ENCODE data around the gene NAALADL1.

The NAALADL1 gene

DNA sequence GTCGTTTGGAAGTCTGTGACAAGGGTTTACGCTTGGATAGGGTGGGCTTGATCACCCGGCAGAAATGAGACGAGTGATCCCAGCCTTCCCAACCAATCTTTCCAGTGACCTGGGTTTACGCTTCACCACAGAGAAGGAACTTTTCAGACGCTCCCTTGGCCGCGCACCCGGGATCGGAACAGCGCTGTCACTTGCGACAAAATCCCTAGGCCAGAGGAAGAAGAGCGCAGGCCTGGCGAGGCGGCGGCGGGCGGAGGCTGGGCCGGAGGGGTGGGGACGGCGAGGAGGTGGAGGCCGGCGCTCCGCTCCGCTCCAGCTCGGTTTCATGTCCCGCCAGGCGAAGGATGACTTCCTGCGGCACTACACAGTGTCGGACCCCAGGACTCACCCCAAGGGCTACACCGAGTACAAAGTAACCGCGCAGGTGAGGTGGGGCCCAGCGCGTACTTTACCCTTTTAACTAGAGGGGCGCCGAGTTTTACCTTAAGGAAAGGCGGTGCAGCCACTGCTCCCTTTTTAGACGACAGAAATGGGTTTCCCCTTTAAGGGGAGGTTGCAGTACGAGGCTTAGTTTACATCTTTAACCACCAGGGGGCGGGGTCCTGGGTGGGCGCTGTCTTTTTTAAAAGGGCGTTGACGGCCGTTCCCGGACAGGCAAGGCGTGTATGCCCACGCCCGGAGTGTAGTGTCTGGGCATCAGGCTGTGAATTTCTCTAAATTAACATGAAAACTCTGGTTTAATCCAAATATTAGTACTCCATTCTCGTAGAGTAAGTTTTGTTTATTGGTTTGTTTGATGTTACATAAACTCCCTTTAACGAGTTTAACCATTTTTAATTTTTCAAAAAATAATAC is 30.9 kb downstream of the NAALADL1 start, which contains the start of gene SNX15 (continued):
- peak; percentile 74 for TF ChIP-seq ZXDB (tag by site-specific recombination; IDR thresholded peaks at IDR 0.05)
- peak; percentile 93 for TF ChIP-seq ZNF561 (tag by site-specific recombination; IDR thresholded peaks at IDR 0.05; ENCODE audit: borderline replicate concordance)
- TF ChIP-seq IKZF3 (tag by site-specific recombination; IDR thresholded peaks at IDR 0.05) = peak; percentile 43; the same call in 1 of the 2 replicates
- TF ChIP-seq, protein P1, sequence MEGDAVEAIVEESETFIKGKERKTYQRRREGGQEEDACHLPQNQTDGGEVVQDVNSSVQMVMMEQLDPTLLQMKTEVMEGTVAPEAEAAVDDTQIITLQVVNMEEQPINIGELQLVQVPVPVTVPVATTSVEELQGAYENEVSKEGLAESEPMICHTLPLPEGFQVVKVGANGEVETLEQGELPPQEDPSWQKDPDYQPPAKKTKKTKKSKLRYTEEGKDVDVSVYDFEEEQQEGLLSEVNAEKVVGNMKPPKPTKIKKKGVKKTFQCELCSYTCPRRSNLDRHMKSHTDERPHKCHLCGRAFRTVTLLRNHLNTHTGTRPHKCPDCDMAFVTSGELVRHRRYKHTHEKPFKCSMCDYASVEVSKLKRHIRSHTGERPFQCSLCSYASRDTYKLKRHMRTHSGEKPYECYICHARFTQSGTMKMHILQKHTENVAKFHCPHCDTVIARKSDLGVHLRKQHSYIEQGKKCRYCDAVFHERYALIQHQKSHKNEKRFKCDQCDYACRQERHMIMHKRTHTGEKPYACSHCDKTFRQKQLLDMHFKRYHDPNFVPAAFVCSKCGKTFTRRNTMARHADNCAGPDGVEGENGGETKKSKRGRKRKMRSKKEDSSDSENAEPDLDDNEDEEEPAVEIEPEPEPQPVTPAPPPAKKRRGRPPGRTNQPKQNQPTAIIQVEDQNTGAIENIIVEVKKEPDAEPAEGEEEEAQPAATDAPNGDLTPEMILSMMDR (tag by site-specific recombination; IDR thresholded peaks at IDR 0.05) = peak; percentile 66
- no peak for TF ChIP-seq ZNF768 (tag by site-specific recombination; IDR thresholded peaks at IDR 0.05)
- TF ChIP-seq ZFHX2 (tag by site-specific recombination; conservative IDR thresholded peaks at IDR 0.05) = peak; percentile 47
- TF ChIP-seq KLF8 (tag by site-specific recombination; IDR thresholded peaks at IDR 0.05) = peak; percentile 98
- TF ChIP-seq ZNF501 (tag by site-specific recombination; IDR thresholded peaks at IDR 0.05) = peak; percentile 81; the same call in 1 of the 2 replicates
- TF ChIP-seq, protein P2, sequence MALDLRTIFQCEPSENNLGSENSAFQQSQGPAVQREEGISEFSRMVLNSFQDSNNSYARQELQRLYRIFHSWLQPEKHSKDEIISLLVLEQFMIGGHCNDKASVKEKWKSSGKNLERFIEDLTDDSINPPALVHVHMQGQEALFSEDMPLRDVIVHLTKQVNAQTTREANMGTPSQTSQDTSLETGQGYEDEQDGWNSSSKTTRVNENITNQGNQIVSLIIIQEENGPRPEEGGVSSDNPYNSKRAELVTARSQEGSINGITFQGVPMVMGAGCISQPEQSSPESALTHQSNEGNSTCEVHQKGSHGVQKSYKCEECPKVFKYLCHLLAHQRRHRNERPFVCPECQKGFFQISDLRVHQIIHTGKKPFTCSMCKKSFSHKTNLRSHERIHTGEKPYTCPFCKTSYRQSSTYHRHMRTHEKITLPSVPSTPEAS (tag by site-specific recombination; IDR thresholded peaks at IDR 0.05) = no peak
- TF ChIP-seq ZBTB17 (tag by site-specific recombination; IDR thresholded peaks at IDR 0.05) = peak; percentile 94
- TF ChIP-seq ZNF140 (tag by site-specific recombination; IDR thresholded peaks at IDR 0.05) = no peak
- TF ChIP-seq, protein P3, sequence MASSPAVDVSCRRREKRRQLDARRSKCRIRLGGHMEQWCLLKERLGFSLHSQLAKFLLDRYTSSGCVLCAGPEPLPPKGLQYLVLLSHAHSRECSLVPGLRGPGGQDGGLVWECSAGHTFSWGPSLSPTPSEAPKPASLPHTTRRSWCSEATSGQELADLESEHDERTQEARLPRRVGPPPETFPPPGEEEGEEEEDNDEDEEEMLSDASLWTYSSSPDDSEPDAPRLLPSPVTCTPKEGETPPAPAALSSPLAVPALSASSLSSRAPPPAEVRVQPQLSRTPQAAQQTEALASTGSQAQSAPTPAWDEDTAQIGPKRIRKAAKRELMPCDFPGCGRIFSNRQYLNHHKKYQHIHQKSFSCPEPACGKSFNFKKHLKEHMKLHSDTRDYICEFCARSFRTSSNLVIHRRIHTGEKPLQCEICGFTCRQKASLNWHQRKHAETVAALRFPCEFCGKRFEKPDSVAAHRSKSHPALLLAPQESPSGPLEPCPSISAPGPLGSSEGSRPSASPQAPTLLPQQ (tag by site-specific recombination; IDR thresholded peaks at IDR 0.05) = peak; percentile 100
- TF ChIP-seq KLF16 (tag by site-specific recombination; IDR thresholded peaks at IDR 0.05) = peak; percentile 95
- TF ChIP-seq, protein P4, sequence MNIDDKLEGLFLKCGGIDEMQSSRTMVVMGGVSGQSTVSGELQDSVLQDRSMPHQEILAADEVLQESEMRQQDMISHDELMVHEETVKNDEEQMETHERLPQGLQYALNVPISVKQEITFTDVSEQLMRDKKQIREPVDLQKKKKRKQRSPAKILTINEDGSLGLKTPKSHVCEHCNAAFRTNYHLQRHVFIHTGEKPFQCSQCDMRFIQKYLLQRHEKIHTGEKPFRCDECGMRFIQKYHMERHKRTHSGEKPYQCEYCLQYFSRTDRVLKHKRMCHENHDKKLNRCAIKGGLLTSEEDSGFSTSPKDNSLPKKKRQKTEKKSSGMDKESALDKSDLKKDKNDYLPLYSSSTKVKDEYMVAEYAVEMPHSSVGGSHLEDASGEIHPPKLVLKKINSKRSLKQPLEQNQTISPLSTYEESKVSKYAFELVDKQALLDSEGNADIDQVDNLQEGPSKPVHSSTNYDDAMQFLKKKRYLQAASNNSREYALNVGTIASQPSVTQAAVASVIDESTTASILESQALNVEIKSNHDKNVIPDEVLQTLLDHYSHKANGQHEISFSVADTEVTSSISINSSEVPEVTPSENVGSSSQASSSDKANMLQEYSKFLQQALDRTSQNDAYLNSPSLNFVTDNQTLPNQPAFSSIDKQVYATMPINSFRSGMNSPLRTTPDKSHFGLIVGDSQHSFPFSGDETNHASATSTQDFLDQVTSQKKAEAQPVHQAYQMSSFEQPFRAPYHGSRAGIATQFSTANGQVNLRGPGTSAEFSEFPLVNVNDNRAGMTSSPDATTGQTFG (tag by site-specific recombination; IDR thresholded peaks at IDR 0.05; ENCODE audit: borderline replicate concordance) = no peak
- TF ChIP-seq ZBTB7A (tag by site-specific recombination; IDR thresholded peaks at IDR 0.05; ENCODE audit: low read depth) = peak; percentile 81; the same call in 1 of the 2 replicates
- TF ChIP-seq ZEB2 (tag by site-specific recombination; IDR thresholded peaks at IDR 0.05) = peak; percentile 97
- peak; percentile 84 for TF ChIP-seq SP3 (tag by site-specific recombination; IDR thresholded peaks at IDR 0.05)
- TF ChIP-seq SCRT2 (tag by site-specific recombination; IDR thresholded peaks at IDR 0.05) = no peak
- TF ChIP-seq YY2 (tag by site-specific recombination; IDR thresholded peaks at IDR 0.05) = peak; percentile 18; the same call in 1 of the 2 replicates
- TF ChIP-seq ZNF248 (tag by site-specific recombination; IDR thresholded peaks at IDR 0.05) = no peak
- peak; percentile 87 for TF ChIP-seq ZNF600 (tag by site-specific recombination; IDR thresholded peaks at IDR 0.05)
- TF ChIP-seq, protein P5, sequence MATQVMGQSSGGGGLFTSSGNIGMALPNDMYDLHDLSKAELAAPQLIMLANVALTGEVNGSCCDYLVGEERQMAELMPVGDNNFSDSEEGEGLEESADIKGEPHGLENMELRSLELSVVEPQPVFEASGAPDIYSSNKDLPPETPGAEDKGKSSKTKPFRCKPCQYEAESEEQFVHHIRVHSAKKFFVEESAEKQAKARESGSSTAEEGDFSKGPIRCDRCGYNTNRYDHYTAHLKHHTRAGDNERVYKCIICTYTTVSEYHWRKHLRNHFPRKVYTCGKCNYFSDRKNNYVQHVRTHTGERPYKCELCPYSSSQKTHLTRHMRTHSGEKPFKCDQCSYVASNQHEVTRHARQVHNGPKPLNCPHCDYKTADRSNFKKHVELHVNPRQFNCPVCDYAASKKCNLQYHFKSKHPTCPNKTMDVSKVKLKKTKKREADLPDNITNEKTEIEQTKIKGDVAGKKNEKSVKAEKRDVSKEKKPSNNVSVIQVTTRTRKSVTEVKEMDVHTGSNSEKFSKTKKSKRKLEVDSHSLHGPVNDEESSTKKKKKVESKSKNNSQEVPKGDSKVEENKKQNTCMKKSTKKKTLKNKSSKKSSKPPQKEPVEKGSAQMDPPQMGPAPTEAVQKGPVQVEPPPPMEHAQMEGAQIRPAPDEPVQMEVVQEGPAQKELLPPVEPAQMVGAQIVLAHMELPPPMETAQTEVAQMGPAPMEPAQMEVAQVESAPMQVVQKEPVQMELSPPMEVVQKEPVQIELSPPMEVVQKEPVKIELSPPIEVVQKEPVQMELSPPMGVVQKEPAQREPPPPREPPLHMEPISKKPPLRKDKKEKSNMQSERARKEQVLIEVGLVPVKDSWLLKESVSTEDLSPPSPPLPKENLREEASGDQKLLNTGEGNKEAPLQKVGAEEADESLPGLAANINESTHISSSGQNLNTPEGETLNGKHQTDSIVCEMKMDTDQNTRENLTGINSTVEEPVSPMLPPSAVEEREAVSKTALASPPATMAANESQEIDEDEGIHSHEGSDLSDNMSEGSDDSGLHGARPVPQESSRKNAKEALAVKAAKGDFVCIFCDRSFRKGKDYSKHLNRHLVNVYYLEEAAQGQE (tag by site-specific recombination; IDR thresholded peaks at IDR 0.05) = 0 out of 2 replicates have a peak, but pooled peaks have one; percentile 23
- TF ChIP-seq ZNF777 (tag by site-specific recombination; IDR thresholded peaks at IDR 0.05; ENCODE audit: borderline replicate concordance) = peak; percentile 49; the same call in 1 of the 2 replicates
- TF ChIP-seq SCRT1 (tag by site-specific recombination; IDR thresholded peaks at IDR 0.05; ENCODE audit: borderline replicate concordance) = no peak
- TF ChIP-seq, protein P6, sequence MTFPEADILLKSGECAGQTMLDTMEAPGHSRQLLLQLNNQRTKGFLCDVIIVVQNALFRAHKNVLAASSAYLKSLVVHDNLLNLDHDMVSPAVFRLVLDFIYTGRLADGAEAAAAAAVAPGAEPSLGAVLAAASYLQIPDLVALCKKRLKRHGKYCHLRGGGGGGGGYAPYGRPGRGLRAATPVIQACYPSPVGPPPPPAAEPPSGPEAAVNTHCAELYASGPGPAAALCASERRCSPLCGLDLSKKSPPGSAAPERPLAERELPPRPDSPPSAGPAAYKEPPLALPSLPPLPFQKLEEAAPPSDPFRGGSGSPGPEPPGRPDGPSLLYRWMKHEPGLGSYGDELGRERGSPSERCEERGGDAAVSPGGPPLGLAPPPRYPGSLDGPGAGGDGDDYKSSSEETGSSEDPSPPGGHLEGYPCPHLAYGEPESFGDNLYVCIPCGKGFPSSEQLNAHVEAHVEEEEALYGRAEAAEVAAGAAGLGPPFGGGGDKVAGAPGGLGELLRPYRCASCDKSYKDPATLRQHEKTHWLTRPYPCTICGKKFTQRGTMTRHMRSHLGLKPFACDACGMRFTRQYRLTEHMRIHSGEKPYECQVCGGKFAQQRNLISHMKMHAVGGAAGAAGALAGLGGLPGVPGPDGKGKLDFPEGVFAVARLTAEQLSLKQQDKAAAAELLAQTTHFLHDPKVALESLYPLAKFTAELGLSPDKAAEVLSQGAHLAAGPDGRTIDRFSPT (tag by site-specific recombination; IDR thresholded peaks at IDR 0.05) = peak; percentile 44; the same call in 1 of the 2 replicates
- peak; percentile 81 for TF ChIP-seq KLF1 (tag by site-specific recombination; IDR thresholded peaks at IDR 0.05)
- TF ChIP-seq ZNF175 (tag by site-specific recombination; IDR thresholded peaks at IDR 0.05) = no peak

All from HEK293 (cell line).